Measurements from ENCODE around the gene TRDN. TPM values are rescaled to one million over a fixed set of nuclear protein-coding genes. Genes with fewer than 3 reads are reported as not detected.
"Not testable (repeated sequence)": the region's sequence is repeated elsewhere in the genome, so short reads cannot be mapped to it uniquely, and the experiment has no call there.

The TRDN gene
- total and polyA plus RNA-seq, 10 donors = 0.03 to 0.20 (median 0.10) TPM; not detected in 7

DNA sequence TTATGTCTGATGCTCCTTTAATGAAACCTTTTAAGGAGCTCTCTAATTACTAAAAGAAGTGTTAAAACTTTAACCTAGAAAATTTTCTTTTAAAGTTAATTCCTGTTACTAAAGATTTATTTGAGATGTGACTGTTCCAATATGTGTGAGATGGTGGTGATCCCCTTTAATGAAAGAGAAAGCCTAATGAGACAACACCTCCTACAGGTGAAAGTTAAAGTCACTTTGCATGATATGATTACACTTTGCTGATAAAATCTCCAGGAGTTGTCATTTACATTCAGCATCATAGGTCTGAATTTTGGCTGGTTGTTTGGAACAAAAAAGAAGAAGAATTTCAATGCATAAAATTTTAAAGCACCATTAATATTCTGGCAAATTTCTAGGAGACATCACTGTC, 307.4 kb downstream of the TRDN start:
- Histone ChIP-seq H3K4me1 (no peaks in the 10 kb centered on the region), H3K36me3 (no peaks in the 10 kb centered on the region), H3K27ac (no peak overlapping the region), H3K27me3 (replicated peaks in 1 of 7) (no peaks in the 10 kb centered on the region), H3K4me3 (no peak overlapping the region), H3K9me3 (no peaks in the 10 kb centered on the region)
- no peak for DNase-seq
- intact Hi-C loops (cut with DNase I; ENCODE audit: low total_unique reads) = no loop called here
- TF ChIP-seq CTCF (IDR thresholded peaks at IDR 0.05 in 8 of 11, conservative IDR thresholded peaks at IDR 0.05 in 3 of 11) (no peak), POLR2A (IDR thresholded peaks at IDR 0.05) (no peak), POLR2AphosphoS5 (IDR thresholded peaks at IDR 0.05) (no peak)

- no peak for DNase-seq
- H3K4me1 ChIP-seq = no peaks in the 10 kb centered on the region
- intact Hi-C loops (cut with DNase I; ENCODE audit: low total_unique reads) = no loop called here
- no peak overlapping the region for H3K4me3 ChIP-seq
- 73 to 81% (median 74%) methylated on average over 3 of the region's 3 CpGs for WGBS, 5 donors
- no peak overlapping the region for H3K27ac ChIP-seq
- no peaks in the 10 kb centered on the region for H3K9me3 ChIP-seq
- no peaks in the 10 kb centered on the region for H3K36me3 ChIP-seq
- TF ChIP-seq POLR2A (IDR thresholded peaks at IDR 0.05) (no peak), CTCF (IDR thresholded peaks at IDR 0.05 in 8 of 11, conservative IDR thresholded peaks at IDR 0.05 in 3 of 11) (no peak), POLR2AphosphoS5 (IDR thresholded peaks at IDR 0.05) (no peak)
- H3K27me3 ChIP-seq (replicated peaks in 1 of 7) = no peaks in the 10 kb centered on the region
Observed at GRCh38 chr6:123323452-123324329, 313.1 kb downstream of the TRDN start.

DNA sequence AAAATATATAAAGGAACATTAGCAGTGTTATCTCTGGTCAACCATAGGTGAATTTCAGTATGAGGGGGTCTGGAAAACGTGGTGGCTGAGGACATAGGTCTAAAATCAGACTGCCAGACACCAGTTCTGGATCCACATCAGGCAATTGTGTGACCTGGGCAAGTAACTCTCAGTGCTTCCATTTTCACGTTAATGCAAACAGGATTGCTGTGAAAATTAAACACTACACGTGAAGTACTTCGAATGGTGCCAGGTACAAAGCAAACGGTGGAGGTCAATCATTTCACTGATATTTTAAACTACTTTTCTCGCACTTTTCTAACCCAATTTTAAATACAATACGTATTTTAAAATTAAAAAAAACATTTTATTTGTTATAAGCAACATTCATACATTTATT, 315.7 kb downstream of the TRDN start:
- no peak overlapping the region for H3K27ac ChIP-seq
- no peaks in the 10 kb centered on the region for H3K4me1 ChIP-seq
- no peaks in the 10 kb centered on the region for H3K36me3 ChIP-seq
- intact Hi-C loops (cut with DNase I; ENCODE audit: low total_unique reads) = no loop called here
- WGBS, 5 donors = 72 to 77% (median 74%) methylated on average over 7 of the region's 7 CpGs
- TF ChIP-seq CTCF (IDR thresholded peaks at IDR 0.05 in 8 of 11, conservative IDR thresholded peaks at IDR 0.05 in 3 of 11) = no peak
- no peak for TF ChIP-seq POLR2AphosphoS5 (IDR thresholded peaks at IDR 0.05)
- no peak for TF ChIP-seq POLR2A (IDR thresholded peaks at IDR 0.05)
- no peak overlapping the region for H3K4me3 ChIP-seq
- H3K27me3 ChIP-seq (replicated peaks in 1 of 7) = no peaks in the 10 kb centered on the region
- no peaks in the 10 kb centered on the region for H3K9me3 ChIP-seq
- DNase-seq = no peak

GRCh38 chr6:123316733-123317323, 319.9 kb downstream of the TRDN start:
- DNase-seq = no peak
- peaks cover 0 to 8% (median 0%) of the 10 kb centered on the region in 8 donors for H3K9me3 ChIP-seq
- no peaks in the 10 kb centered on the region for H3K27me3 ChIP-seq (replicated peaks in 1 of 7)
- no peaks in the 10 kb centered on the region for H3K4me1 ChIP-seq
- no peaks in the 10 kb centered on the region for H3K36me3 ChIP-seq
- no peak overlapping the region for H3K4me3 ChIP-seq
- TF ChIP-seq CTCF (IDR thresholded peaks at IDR 0.05 in 8 of 11, conservative IDR thresholded peaks at IDR 0.05 in 3 of 11) (peak in 7 of 11 experiments; percentile 8 to 47 (median 42)), POLR2AphosphoS5 (IDR thresholded peaks at IDR 0.05) (no peak)
- intact Hi-C loops (cut with DNase I; ENCODE audit: low total_unique reads) = loop anchor here (10.0 kb wide), 1 partner anchor 582 kb away; no protein-coding TSS in a partner anchor
- WGBS, 5 donors = 2 to 16% (median 4%) methylated on average over 2 of the region's 2 CpGs
- no peak overlapping the region for H3K27ac ChIP-seq

DNA sequence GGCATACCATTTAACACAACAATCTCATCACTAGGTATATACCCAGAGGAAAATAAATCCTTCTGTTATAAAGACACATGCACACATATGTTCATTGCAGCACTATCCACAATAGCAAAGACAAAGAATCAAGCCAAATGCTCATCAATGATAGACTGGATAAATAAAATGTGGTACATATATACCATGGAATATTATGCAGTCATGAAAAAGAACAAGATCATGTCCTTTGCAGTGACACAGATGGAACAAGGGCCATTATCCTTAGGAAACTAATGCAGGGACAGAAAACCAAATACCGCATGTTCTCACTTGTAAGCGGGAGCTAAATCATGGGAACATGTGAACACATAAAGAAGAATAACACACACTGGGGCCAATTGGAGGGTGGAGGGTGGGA, 322.3 kb downstream of the TRDN start:
- not testable (repeated sequence) for DNase-seq; H3K36me3 ChIP-seq; H3K27ac ChIP-seq; H3K4me1 ChIP-seq; H3K27me3 ChIP-seq (replicated peaks in 1 of 7); H3K4me3 ChIP-seq; H3K9me3 ChIP-seq
- intact Hi-C loops (cut with DNase I; ENCODE audit: low total_unique reads) = loop anchor here (10.0 kb wide), 1 partner anchor 580 kb away; no protein-coding TSS in a partner anchor
- 96 to 99% (median 98%) methylated on average over 2 of the region's 2 CpGs for WGBS, 5 donors
